SK-N-SH (cell line): ENCODE data around the gene CYP3A5. TPM values are rescaled to one million over a fixed set of nuclear protein-coding genes. Genes with fewer than 3 reads are reported as not detected.

Experiments used
- CTCF ChIA-PET: fragments of 300-600, 350-600 bp; formaldehyde crosslinking; extraction: SDS; loops from one replicate; lab custom pipeline; 2021; lab: Yijun Ruan, JAX
- POLR2A ChIA-PET: fragments of 350-600 bp; sonication (Branson Sonifier 250); formaldehyde crosslinking; extraction: SDS; loops from one replicate; lab custom pipeline; 2020; ENCODE audit warnings: antibody characterized with exemption, inconsistent platforms; lab: Yijun Ruan, JAX
- DNase-seq: peaks from one replicate; pipeline ENCODE4 v3.0.0; 2012
- H2AFZ ChIP-seq: fragments of 200-600 bp; sonication (generic); 2 replicates; pipeline ENCODE4 v1.8.1; 2016; ENCODE audit warnings: antibody characterized with exemption, mild to moderate bottlenecking, low read depth
- H3F3A ChIP-seq: fragments of 200-600 bp; sonication (generic); replicated peaks from 2 replicates; pipeline ENCODE3; 2016; ENCODE audit warnings: antibody characterized with exemption, mild to moderate bottlenecking; ENCODE audit not compliant: insufficient read depth
- H3K27ac ChIP-seq, 2 experiments: fragments of 200-500 bp in 1 of 2; fragments of 200-600 bp in 1 of 2; sonication (Bioruptor generic) in 1 of 2; sonication (generic), shearing (Covaris generic) in 1 of 2; 2 replicates each; pipeline versions ENCODE4 v1.5.1 to v1.6.1; 2014 to 2016; ENCODE audit warnings: low read depth in 2 of 2, inconsistent platforms in 1 of 2, low read length in 1 of 2, mild to moderate bottlenecking in 1 of 2, mixed read lengths in 1 of 2
- H3K27me3 ChIP-seq: fragments of 200-600 bp; sonication (generic), shearing (Covaris generic); 2 replicates; pipeline ENCODE4 v1.6.1; 2016; ENCODE audit warnings: mixed run types; ENCODE audit not compliant: insufficient read depth
- H3K36me3 ChIP-seq, 2 experiments: fragments of 200-500 bp in 1 of 2; fragments of 200-600 bp in 1 of 2; sonication (Bioruptor generic) in 1 of 2; sonication (generic) in 1 of 2; replicated peaks in 1 of 2; 2 replicates each; pipeline versions ENCODE3 to v1.5.1; 2014 to 2016; ENCODE audit warnings: low read length in 1 of 2, mild to moderate bottlenecking in 1 of 2; ENCODE audit not compliant: insufficient read depth in 2 of 2, control insufficient read depth in 1 of 2
- H3K4me1 ChIP-seq, 2 experiments: fragments of 200-500 bp in 1 of 2; fragments of 200-600 bp in 1 of 2; sonication (Bioruptor generic) in 1 of 2; sonication (generic), shearing (Covaris generic) in 1 of 2; 2 replicates each; pipeline versions ENCODE4 v1.5.1 to v1.6.1; 2014 to 2016; ENCODE audit warnings: low read depth in 1 of 2, low read length in 1 of 2, mixed run types in 1 of 2; ENCODE audit not compliant: insufficient read depth in 2 of 2, control insufficient read depth in 1 of 2
- H3K4me2 ChIP-seq: fragments of 200-600 bp; sonication (generic), shearing (Covaris generic); 2 replicates; pipeline ENCODE4 v1.6.1; 2017; ENCODE audit warnings: mixed run types
- H3K4me3 ChIP-seq, 2 experiments: fragments of 200-500 bp in 1 of 2; fragments of 200-600 bp in 1 of 2; sonication (Bioruptor generic) in 1 of 2; sonication (generic), shearing (Covaris generic) in 1 of 2; 2 replicates each; pipeline versions ENCODE4 v1.5.1 to v1.8.1; 2014 to 2016; ENCODE audit warnings: low read depth in 2 of 2, inconsistent platforms in 1 of 2, low read length in 1 of 2, mild to moderate bottlenecking in 1 of 2, mixed read lengths in 1 of 2, moderate library complexity in 1 of 2
- H3K79me2 ChIP-seq: fragments of 200-600 bp; sonication (generic); 2 replicates; pipeline ENCODE4 v1.8.1; 2017; ENCODE audit warnings: mild to moderate bottlenecking; ENCODE audit not compliant: insufficient read depth
- H3K9ac ChIP-seq: fragments of 200-600 bp; sonication (generic); 2 replicates; pipeline ENCODE4 v1.6.1; 2017; ENCODE audit warnings: mixed run types
- H3K9me2 ChIP-seq: fragments of 200-600 bp; sonication (generic); 2 replicates; pipeline ENCODE4 v1.6.1; 2017; ENCODE audit warnings: mixed run types
- H3K9me3 ChIP-seq: fragments of 200-600 bp; sonication (generic); 2 replicates; pipeline ENCODE4 v1.6.1; 2017; ENCODE audit warnings: mixed run types, mild to moderate bottlenecking, moderate library complexity
- H4K20me1 ChIP-seq: fragments of 200-600 bp; sonication (generic); 2 replicates; pipeline ENCODE4 v1.6.1; 2017; ENCODE audit warnings: mild to moderate bottlenecking, mixed run types; ENCODE audit not compliant: insufficient read depth
- EP300 ChIP-seq, 2 experiments: IDR thresholded peaks; 2 replicates each; pipeline versions ENCODE4 v1.4.0 to v1.6.1; 2012; ENCODE audit warnings: borderline replicate concordance in 1 of 2, low read depth in 1 of 2, low read length in 1 of 2
- FOXM1 ChIP-seq: IDR thresholded peaks from 2 replicates; pipeline ENCODE4 v1.4.0; 2012; ENCODE audit warnings: low read depth, mild to moderate bottlenecking
- MXI1 ChIP-seq: IDR thresholded peaks from 2 replicates; pipeline ENCODE4 v1.6.1; 2012; ENCODE audit warnings: mild to moderate bottlenecking, low read depth, low read length, improper control_type of control experiment
- NRF1 ChIP-seq: IDR thresholded peaks from 2 replicates; pipeline ENCODE4 v1.6.1; 2012; ENCODE audit warnings: low read depth, mild to moderate bottlenecking, low read length
- PBX3 ChIP-seq: IDR thresholded peaks from 2 replicates; pipeline ENCODE4; 2012
- RAD21 ChIP-seq: IDR thresholded peaks from 2 replicates; pipeline ENCODE4 v1.6.1; 2012; ENCODE audit warnings: mild to moderate bottlenecking, low read length
- RCOR1 ChIP-seq: fragments of 150-350 bp; IDR thresholded peaks from 2 replicates; pipeline ENCODE4 v1.6.1; 2017; ENCODE audit warnings: antibody characterized with exemption, low read length
- REST ChIP-seq: IDR thresholded peaks from 2 replicates; pipeline ENCODE4 v1.6.1; 2012; ENCODE audit warnings: mild to moderate bottlenecking, low read depth, low read length, moderate library complexity
- RFX5 ChIP-seq: IDR thresholded peaks from 2 replicates; pipeline ENCODE4 v1.6.1; 2012; ENCODE audit warnings: mild to moderate bottlenecking, improper control_type of control experiment, low read length
- RXRA ChIP-seq: IDR thresholded peaks from 2 replicates; pipeline ENCODE4 v1.4.0; 2012; ENCODE audit warnings: low read depth, mild to moderate bottlenecking, borderline replicate concordance
- TAF1 ChIP-seq: IDR thresholded peaks from 2 replicates; pipeline ENCODE4 v1.6.1; 2012; ENCODE audit warnings: low read depth, mild to moderate bottlenecking, low read length, moderate library complexity, borderline replicate concordance
- TEAD4 ChIP-seq: IDR thresholded peaks from 2 replicates; pipeline ENCODE4 v1.4.0; 2012; ENCODE audit warnings: mild to moderate bottlenecking, borderline replicate concordance; ENCODE audit not compliant: insufficient read depth
- USF1 ChIP-seq: IDR thresholded peaks from 2 replicates; pipeline ENCODE4 v1.4.0; 2012; ENCODE audit warnings: low read depth, borderline replicate concordance
- ZBTB33 ChIP-seq: IDR thresholded peaks from 2 replicates; pipeline ENCODE4 v1.4.0; 2012; ENCODE audit warnings: low read depth, borderline replicate concordance
- WGBS: methylation state at CpG from one replicate; pipeline ENCODE4 v1.1.6; 2017; ENCODE audit warnings: low lambda C conversion rate; 5-methylcytosine and 5-hydroxymethylcytosine counted together
- polyA plus RNA-seq, 3 experiments: library from polyadenylated mRNA; depleted of rRNA; stranded (reverse); fragments of >200 nt; gene quantifications; 2 replicates each; pipeline ENCODE4 v1.2.3, GENCODE V29; 2012

CYP3A5 gene
- polyA plus RNA-seq, 1 of the 3 experiments (the other 2 are of a cell fraction): 0.25 TPM

- Histone ChIP-seq H2AFZ (no peak overlapping the region), H3K4me3 (no peak overlapping the region), H3K27me3 (no peaks in the 10 kb centered on the region), H3K9me2 (no peaks in the 10 kb centered on the region), H4K20me1 (no peaks in the 10 kb centered on the region), H3K9ac (no peak overlapping the region), H3K79me2 (peaks cover 40% of the 10 kb centered on the region), H3K27ac (no peak overlapping the region), H3K4me1 (peaks cover 7 to 8% of the 10 kb centered on the region in 2 experiments; a peak in 3 of 4 replicates), H3K4me2 (no peak overlapping the region), H3K9me3 (no peaks in the 10 kb centered on the region), H3F3A (peaks cover 10% of the 10 kb centered on the region), H3K36me3 (peaks cover 65 to 77% of the 10 kb centered on the region in 2 experiments)
- 87% methylated on average over 5 of the region's 5 CpGs for WGBS
- POLR2A ChIA-PET: interaction anchor here (0.5 to 1.0 kb wide), 2 partner anchors 117 to 481 kb away, joined by 3 to 5 read pairs; partner anchors contain the start of gene ZKSCAN5
- TF ChIP-seq MXI1 (no peak), FOXM1 (no peak), EP300 (IDR thresholded peaks at IDR 0.05; ENCODE audit: borderline replicate concordance in 1 of 2, low read depth in 1 of 2, low read length in 1 of 2) (no peak), RAD21 (no peak), PBX3 (no peak), REST (no peak)
- DNase-seq: no peak
- CTCF ChIA-PET: interaction anchor here (1.2 kb wide), 1 partner anchor 41 kb away, joined by 5 read pairs; no protein-coding TSS in a partner anchor
These were observed 58.5 kb downstream of the CYP3A5 start for GRCh38 chr7:99621271-99621670.

GRCh38 chr7:99619571-99620130 is 60.1 kb downstream of the CYP3A5 start:
- no peaks in the 10 kb centered on the region for H3K9me2 ChIP-seq
- H3K9me3 ChIP-seq: no peaks in the 10 kb centered on the region
- TF ChIP-seq MXI1: no peak
- TF ChIP-seq EP300 (IDR thresholded peaks at IDR 0.05; ENCODE audit: borderline replicate concordance in 1 of 2, low read depth in 1 of 2, low read length in 1 of 2): no peak
- no peak for TF ChIP-seq ZBTB33
- no peak for TF ChIP-seq USF1
- TF ChIP-seq TEAD4: no peak
- no peak for TF ChIP-seq TAF1
- TF ChIP-seq RCOR1: no peak
- no peak for TF ChIP-seq RFX5
- no peak for TF ChIP-seq RAD21
- TF ChIP-seq RXRA: no peak
- TF ChIP-seq NRF1: no peak
- ChIA-PET CTCF (no interaction called here), POLR2A (no interaction called here)
- H3K27me3 ChIP-seq: no peaks in the 10 kb centered on the region
- H3K4me2 ChIP-seq: no peak overlapping the region
- no peaks in the 10 kb centered on the region for H4K20me1 ChIP-seq
- WGBS: 97% methylated on average over 17 of the region's 18 CpGs
- peaks cover 19% of the 10 kb centered on the region for H3F3A ChIP-seq
- peaks cover 7 to 8% of the 10 kb centered on the region in 2 experiments; a peak in 3 of 4 replicates for H3K4me1 ChIP-seq
- peaks cover 55 to 61% of the 10 kb centered on the region in 2 experiments for H3K36me3 ChIP-seq
- H2AFZ ChIP-seq: no peak overlapping the region
- no peak for DNase-seq
- no peak overlapping the region for H3K4me3 ChIP-seq
- H3K9ac ChIP-seq: no peak overlapping the region
- peaks cover 40% of the 10 kb centered on the region for H3K79me2 ChIP-seq
- no peak overlapping the region for H3K27ac ChIP-seq
